Hematopoietic multipotent progenitor cell treated with erythropoietin and hydrocortisone succinate and interleukin-3 and kit ligand, for 8 days (in vitro differentiated cells): Measurements from ENCODE around the gene EN2.

Experiments
- DNase-seq: peaks from one replicate; pipeline ENCODE4 v3.0.0-alpha.2; 2015

Gene EN2

GRCh38 chr7:155451840-155452239 lies 6.1 kb upstream of the EN2 start:
- no peak for DNase-seq

GRCh38 chr7:155452505-155453295 lies 5.2 kb upstream of the EN2 start:
- DNase-seq: no peak

DNA sequence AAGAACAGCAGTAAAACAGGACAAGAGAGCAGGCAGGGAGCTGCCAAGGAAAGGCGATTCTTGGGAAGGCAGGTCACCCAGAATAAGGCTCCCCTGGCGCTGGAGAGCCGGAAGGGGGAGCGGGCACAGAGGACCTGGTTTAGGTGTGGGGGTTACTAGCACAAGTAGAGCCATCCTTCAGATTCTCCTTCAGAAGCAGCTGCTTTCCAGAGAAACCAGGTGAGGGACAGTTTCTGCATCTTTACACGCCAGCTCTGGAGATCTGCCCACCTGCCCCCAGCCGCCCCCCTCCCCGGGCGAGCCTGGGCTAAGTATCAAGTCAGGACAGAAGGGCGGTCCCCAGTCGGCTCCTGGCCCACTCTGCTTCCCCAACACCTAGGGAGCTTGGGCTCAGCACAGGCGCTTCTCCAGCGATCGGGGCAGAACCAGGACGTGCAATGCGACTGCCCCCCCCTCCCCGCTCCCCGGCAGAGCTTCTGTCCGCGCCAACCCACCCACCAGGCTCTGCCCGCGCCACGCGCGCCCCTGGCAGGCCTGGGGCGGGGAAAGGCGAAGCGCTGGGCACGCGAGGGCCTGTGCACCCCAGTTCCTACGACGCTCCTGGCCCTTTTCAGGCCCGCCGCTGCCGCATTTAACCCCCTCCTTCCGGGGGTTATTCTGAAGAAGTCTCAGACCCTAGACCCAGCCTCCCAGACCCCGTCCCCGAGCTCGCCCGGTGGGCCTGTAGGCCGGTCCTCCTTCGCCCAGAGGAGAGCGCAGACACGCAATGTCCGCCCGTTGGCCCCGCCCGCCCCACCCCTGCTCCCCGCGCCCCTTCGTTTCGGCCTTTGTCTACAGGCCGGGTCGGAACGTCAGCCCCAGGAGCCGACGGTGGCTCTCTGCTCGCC lies 4.4 kb upstream of the EN2 start:
- DNase-seq: no peak

DNA sequence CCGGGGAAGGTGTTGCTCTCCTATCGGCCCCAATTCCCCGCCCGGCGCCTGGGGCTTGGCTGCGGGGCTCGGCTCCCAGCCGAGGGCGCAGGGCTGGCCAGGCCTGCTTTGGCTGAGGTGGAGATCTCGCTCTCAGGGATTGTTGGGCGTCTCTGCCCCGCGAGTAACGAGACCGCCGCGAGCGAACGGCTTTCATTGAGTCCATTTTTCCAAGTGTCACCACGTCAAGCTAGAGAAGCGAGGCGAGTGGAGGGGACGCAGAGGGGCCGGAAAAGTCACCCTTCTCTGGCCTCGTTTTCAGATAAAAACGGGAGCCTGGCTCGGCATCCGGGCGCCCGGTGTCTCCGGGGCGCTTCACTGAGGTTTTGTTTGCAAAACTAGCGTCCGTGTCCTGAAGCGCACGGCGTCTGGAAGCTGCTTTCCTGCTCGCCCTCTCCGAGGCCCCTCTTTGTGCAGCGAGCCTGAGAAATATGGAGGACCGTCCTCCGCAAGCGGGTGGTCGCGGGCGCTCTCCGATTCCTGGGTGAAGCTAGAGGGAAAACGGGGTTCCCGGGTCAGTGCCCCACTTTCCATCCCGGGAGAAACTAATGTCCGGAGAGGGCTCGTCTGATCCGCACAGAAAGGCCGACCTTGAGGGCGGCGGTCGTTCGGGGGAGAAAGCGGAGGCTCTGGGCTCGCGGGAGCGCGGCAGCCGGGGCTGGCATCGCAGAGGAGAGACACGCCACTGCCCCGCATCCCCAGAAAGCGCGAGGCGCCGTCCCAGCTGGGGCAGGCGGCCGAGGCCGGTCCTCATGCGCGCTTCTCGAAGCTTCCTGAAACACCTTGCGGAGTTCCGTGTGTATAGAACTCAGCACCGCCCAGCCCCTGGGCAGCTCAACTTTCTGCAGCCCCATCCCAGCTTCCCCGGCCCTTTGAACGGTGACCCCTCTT lies 3.5 kb upstream of the EN2 start:
- no peak for DNase-seq

GRCh38 chr7:155455132-155455693 lies 2.7 kb upstream of the EN2 start:
- DNase-seq: no peak

- DNase-seq: no peak
Measured at GRCh38 chr7:155455776-155456737, 1.9 kb upstream of the EN2 start.

DNA sequence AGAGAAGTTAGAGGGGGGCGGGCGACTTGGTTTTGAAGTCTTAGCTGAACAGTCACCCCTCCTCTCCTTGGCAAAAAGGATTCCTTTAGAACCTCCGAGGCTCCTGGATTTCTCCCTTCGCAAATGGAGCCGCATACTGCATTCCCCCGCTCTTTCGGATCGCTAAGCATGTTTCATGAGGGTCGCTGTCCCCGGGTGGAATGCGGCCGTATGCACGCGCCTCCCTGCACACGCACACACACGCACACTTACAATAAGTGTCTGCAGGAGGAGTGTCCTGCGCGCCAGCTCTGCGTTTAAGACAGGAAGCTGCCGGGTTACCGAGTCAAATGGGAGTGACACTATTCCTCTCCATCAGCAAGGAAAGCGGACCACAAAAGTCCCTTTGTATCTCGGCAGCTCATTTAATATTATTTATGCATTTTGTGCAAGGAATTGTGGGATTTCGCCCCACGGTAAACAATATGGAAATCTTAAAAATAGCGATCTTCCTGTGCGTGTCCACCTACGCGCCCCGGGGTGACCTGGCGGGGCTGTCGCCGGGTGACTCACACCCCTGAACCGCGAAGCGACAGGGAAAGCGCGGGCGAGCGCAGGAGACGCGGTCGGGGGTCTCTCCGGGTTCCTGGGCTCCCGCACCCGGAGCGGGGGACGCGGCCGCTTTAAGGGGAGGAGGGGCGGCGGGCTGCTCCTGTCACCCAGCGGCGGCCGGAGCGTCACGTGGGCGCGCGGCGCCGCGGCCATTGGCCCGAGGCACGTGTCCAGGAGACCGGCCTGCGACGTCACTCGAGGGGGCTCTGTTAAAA lies 988 bp upstream of the EN2 start:
- peak; percentile 7 for DNase-seq

DNA sequence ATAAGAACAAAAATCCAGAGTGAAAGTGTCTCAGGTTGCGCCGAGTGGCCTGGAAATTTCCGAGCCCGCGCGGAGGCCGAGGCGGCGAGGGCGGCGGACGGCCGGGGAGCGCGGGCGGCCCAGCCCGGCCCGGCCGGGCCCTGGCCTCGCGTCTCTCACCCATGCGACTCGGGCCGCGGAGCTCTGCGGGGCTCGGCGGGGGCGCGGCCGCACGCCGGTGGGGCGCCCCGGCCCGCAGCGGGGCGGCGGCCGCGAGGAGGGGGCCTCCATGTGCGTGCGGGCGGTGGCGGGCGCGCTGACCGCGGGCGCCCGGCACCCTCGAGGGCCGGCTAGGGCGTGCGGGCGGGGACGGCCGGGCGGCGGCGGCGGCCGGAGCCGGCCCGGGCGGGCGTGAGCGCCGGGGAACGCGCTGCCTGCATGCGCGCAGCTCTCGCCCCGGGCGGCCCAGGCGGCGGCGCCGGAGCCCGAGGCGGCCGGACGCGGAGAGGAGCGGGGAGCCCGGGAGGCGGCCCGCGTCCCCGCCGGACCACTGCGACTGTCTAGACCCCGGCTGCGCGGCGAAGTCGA lies 302 bp upstream of the EN2 start:
- no peak for DNase-seq

DNA sequence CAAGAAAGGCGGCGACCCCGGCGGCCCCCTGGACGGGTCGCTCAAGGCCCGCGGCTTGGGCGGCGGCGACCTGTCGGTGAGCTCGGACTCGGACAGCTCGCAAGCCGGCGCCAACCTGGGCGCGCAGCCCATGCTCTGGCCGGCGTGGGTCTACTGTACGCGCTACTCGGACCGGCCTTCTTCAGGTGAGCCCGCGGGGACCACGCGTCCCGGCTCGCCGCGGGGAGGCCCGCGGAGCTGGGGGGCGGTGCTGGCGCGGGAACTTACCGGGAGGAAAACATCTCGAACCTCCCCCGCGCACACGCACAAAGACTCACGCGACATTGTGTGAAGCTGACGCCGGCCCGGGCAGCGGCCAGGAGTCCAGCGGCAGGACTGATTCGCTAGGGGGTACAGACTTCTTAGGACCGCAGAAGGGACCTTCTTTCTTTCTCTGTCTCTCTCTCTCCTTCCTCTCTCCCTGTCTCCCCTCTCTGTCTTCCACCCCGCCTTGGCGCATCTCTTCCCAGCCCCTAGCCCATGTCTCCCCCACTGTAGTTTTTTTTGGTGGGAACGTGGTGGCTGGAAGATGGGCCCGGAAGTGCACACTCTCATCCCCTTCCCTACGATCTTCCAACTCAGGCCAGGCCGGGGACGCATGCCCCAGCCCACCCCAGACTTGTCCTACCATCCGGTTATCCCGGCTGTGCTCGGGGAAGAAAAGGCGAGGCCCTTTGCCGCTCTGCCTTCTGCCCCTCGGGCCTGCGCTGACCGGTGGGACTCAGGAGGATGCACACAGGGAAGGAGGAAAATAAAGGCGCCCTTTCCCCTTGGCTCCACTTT lies 1.2 kb downstream of the EN2 start:
- DNase-seq: no peak

DNA sequence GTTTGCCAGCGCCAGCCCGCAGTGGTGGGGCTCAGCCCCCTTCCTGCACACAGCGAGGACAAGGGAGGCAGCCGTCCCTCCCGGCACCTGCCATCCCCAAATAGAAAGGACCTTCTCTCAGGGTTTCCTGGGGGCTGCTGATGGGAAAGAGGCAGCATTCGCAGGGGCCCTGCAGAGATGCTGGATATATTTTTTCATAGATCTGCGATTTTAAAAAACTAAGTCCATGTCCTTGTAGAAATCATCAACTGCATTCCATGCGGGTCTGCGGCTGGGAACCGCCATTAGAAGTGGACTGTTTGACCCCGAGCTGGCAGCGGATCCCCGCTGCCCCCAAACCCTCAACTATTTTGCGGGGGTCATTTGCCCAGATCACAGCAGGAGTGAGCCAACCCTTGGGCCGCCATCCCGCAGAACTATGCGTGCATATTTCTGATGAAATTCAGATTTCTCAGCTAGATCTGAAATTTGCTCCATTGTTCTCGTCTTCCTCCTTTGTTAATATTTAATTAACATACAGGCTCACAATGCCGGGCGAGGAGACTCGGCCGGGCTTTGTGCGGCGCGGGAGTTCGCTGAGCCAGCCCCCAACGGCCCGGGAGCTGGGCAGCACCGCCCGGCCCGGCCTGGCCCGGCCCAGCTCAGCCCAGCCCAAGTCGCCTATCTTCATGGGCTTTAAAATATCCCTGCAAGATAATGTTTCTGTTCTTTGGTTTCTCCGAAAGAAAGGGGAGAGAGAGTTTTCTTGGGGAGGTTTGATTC lies 2.0 kb downstream of the EN2 start:
- DNase-seq: no peak

DNA sequence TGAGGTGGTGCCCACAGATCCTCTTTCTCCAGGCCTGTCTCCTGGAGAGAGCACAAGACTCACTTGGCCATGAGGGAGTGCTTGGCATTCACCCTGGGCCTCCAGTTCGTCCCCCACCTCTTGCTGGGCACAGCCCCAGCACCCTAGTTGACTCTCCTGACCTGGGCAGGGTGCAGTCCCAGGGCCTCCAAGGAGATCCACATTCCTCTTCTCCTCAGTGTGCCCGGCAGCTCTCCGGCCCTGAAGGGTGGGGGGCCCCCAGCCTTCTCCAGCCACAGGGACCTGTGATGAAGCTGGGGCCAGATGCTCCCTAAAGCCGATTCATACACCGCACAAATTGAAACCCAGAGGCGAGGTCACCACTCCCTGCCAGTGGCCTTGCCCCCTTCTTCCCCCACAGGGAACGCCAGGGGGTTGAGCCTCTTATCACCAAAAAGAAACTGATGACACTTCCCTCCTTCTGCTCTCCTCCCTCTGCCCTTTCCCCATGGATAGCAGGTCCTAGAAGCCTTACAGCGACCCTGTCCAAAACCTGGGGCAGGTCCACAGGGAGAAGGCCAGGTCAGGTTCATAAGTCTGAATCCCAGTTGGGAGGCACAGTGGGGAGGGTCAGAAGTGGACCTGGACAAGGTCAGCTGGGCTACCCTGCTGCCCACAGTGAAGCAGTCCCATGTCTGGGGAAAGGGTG lies 3.1 kb downstream of the EN2 start:
- DNase-seq: no peak

DNA sequence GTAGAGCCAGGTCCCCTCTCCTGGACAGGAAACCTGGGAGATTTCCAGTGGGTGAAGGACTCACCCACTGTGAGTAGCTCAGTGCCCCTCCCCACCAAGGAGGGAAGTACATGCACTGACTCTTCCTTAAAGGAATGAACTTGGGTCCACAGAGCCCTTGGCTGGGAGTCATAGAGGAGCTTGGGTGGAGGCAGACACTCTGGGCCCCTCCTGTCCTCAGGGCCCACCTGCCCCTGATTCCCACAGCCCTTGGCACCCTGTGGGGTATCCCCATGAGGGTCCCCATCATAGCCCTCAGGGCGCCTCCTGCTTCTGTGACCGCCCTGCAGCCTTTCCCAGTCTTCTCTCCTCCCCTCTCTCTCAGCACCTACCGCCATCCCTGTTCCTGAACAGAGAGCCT lies 3.7 kb downstream of the EN2 start:
- no peak for DNase-seq

GRCh38 chr7:155462163-155462735 lies 4.3 kb downstream of the EN2 start:
- DNase-seq: no peak

DNA sequence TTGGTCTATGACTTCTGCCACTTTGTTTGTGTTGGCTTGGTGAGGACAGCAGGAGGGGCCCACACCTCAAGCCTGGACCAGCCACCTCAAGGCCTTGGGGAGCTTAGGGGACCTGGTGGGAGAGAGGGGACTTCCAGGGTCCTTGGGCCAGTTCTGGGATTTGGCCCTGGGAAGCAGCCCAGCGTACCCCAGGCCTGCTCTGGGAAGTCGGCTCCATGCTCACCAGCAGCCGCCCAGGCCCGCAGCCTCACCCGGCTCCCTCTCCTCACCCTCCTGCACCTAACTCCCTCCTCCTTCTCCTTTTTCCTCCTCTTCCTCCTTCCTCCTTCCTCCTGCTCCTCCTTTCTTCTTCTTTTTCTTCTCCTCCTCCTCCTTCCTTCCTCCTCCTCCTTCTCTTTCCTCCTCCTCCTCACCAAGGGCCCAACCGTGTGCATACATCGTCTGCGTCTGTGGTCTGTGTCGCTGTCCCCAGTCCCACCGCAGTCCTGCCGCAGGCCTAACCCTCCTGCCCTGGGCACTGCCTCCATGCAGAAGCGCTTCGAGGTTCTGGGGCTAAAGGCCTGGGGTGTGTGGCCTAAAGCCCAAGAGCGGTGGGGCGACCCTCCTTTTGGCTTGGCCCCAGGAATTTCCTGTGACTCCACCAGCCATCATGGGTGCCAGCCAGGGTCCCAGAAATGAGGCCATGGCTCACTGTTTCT lies 5.3 kb downstream of the EN2 start:
- DNase-seq: no peak

DNA sequence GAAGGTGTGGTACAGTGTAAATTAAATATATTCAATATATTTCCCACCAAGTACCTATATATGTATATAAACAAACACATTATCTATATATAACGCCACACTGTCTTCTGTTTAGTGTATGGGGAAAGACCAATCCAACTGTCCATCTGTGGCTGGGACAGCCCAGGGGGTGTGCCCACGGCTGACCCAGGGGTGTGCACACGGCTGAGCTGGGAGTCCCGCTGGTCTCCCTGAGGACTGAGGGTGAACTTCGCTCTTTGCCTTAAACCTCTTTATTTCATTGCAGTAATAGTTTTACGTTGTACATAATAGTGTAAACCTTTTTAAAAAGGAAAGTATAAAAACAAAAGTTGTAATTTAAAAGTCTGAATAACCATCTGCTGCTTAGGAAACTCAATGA lies 6.3 kb downstream of the EN2 start:
- DNase-seq: no peak

GRCh38 chr7:155464948-155465739 lies 7.2 kb downstream of the EN2 start:
- DNase-seq: no peak
